HCT116 (cell line): ENCODE measurements around the gene MBNL2. TPM values are rescaled to one million over a fixed set of nuclear protein-coding genes. Genes with fewer than 3 reads are reported as not detected.

Source experiments
- ATAC-seq: fragments of 200-7000 bp; cut with Tn5 transposase; 2 replicates; pipeline ENCODE4 v1.9.1; 2020; ENCODE audit warnings: mild to moderate bottlenecking, moderate library complexity
- BruUV-seq: library from RNA; stranded (reverse); fragments of 400-500 nt; replicated peaks from 2 replicates; lab custom pipeline; 2021; lab: Mats Ljungman, UMichigan
- CTCF ChIA-PET: fragments of 300-600 bp; sonication (Branson Sonifier 250); formaldehyde crosslinking; loops from one replicate; lab custom pipeline; 2021; ENCODE audit warnings: antibody characterized with exemption; lab: Charles Lee
- POLR2A ChIA-PET: fragments of 300-600, 350-600 bp; sonication (Branson Sonifier 250); formaldehyde crosslinking; loops from one replicate; lab custom pipeline; 2021; ENCODE audit warnings: antibody characterized with exemption; lab: Charles Lee
- RAD21 ChIA-PET, 2 experiments: fragments of 300-600 bp; sonication (Branson Sonifier 250); formaldehyde crosslinking; loops; one replicate each; lab custom pipeline; 2023; ENCODE audit warnings: low total read pairs in 2 of 2; ENCODE audit not compliant: uncharacterized antibody in 2 of 2, unreplicated experiment in 2 of 2, low non-redundant PET in 1 of 2; lab: Charles Lee
- DNase-seq: peaks from one replicate; pipeline ENCODE4 v3.0.0-alpha.2; 2010; ENCODE audit warnings: low read depth, low spot score
- H2AFZ ChIP-seq: fragments of 200-600 bp; shearing (Covaris generic), sonication (generic); 2 replicates; pipeline ENCODE4 v1.6.1; 2017; ENCODE audit warnings: low read depth, mixed run types, mixed read lengths, antibody characterized with exemption, low read length; ENCODE audit not compliant: poor library complexity, severe bottlenecking
- H3K27ac ChIP-seq: 2 replicates; pipeline ENCODE4 v1.5.1; 2012; ENCODE audit warnings: low read depth, low read length
- H3K27me3 ChIP-seq: fragments of 200-600 bp; sonication (generic); 2 replicates; pipeline ENCODE4 v1.6.1; 2016; ENCODE audit warnings: mixed run types, low read length, mixed read lengths; ENCODE audit not compliant: insufficient read depth
- H3K36me3 ChIP-seq, 2 experiments: fragments of 200-500 bp in 1 of 2; fragments of 200-600 bp in 1 of 2; sonication (Bioruptor generic) in 1 of 2; sonication (generic) in 1 of 2; 2 replicates each; pipeline versions ENCODE4 v1.5.1 to v1.6.1; 2014 to 2016; ENCODE audit warnings: low read length in 2 of 2, inconsistent platforms in 1 of 2, mixed read lengths in 1 of 2, mixed run types in 1 of 2; ENCODE audit not compliant: insufficient read depth in 2 of 2, control insufficient read depth in 1 of 2
- H3K4me1 ChIP-seq, 2 experiments: fragments of 200-600 bp in 1 of 2; sonication (generic) in 1 of 2; 2 replicates each; pipeline versions ENCODE4 v1.5.1 to v1.6.1; 2012 to 2017; ENCODE audit warnings: low read length in 2 of 2, inconsistent platforms in 1 of 2, mild to moderate bottlenecking in 1 of 2, mixed read lengths in 1 of 2, mixed run types in 1 of 2, moderate library complexity in 1 of 2; ENCODE audit not compliant: insufficient read depth in 2 of 2, control insufficient read depth in 1 of 2
- H3K4me2 ChIP-seq: fragments of 200-600 bp; sonication (generic); 2 replicates; pipeline ENCODE4 v1.6.1; 2017; ENCODE audit warnings: mixed run types, low read length, mixed read lengths
- H3K4me3 ChIP-seq, 2 experiments: fragments of 200-600 bp in 1 of 2; sonication (generic) in 1 of 2; replicated peaks in 1 of 2; 2 replicates each; pipeline ENCODE4 v1.5.1; 2011 to 2016; ENCODE audit warnings: low read length in 2 of 2, control low read depth in 1 of 2, low read depth in 1 of 2, mild to moderate bottlenecking in 1 of 2, mixed read lengths in 1 of 2, mixed run types in 1 of 2
- H3K79me2 ChIP-seq: fragments of 200-600 bp; sonication (generic); 2 replicates; pipeline ENCODE4 v1.6.1; 2017; ENCODE audit warnings: mild to moderate bottlenecking, mixed run types, low read length, moderate library complexity, mixed read lengths; ENCODE audit not compliant: insufficient read depth
- H3K9ac ChIP-seq: fragments of 200-600 bp; sonication (generic); 2 replicates; pipeline ENCODE4 v1.6.1; 2016; ENCODE audit warnings: low read length, mixed read lengths
- H3K9me2 ChIP-seq: fragments of 200-600 bp; sonication (generic), shearing (Covaris generic); 2 replicates; pipeline ENCODE4 v1.6.1; 2017; ENCODE audit warnings: mixed run types, mild to moderate bottlenecking, moderate library complexity; ENCODE audit not compliant: insufficient read depth
- H3K9me3 ChIP-seq, 2 experiments: fragments of 200-500 bp in 1 of 2; fragments of 200-600 bp in 1 of 2; sonication (Bioruptor generic) in 1 of 2; sonication (generic) in 1 of 2; 2 replicates each; pipeline ENCODE4 v1.6.1; 2014 to 2017; ENCODE audit warnings: low read length in 2 of 2, mixed read lengths in 2 of 2, inconsistent platforms in 1 of 2, low read depth in 1 of 2, mild to moderate bottlenecking in 1 of 2, mixed run types in 1 of 2, moderate library complexity in 1 of 2; ENCODE audit not compliant: control insufficient read depth in 1 of 2, insufficient read depth in 1 of 2
- H4K20me1 ChIP-seq: fragments of 200-600 bp; sonication (generic), shearing (Covaris generic); 2 replicates; pipeline ENCODE4 v1.6.1; 2017; ENCODE audit warnings: mixed run types, mild to moderate bottlenecking, moderate library complexity; ENCODE audit not compliant: insufficient read depth
- CBX3 ChIP-seq: IDR thresholded peaks from 2 replicates; pipeline ENCODE4 v1.6.1; 2012; ENCODE audit warnings: low read depth
- CEBPB ChIP-seq: IDR thresholded peaks from 2 replicates; pipeline ENCODE4 v1.6.1; 2012; ENCODE audit warnings: low read depth
- ELF1 ChIP-seq: IDR thresholded peaks from 2 replicates; pipeline ENCODE4 v1.6.1; 2012; ENCODE audit warnings: low read depth, borderline replicate concordance
- EZH2phosphoT487 ChIP-seq: fragments of 200-600 bp; IDR thresholded peaks from 2 replicates; pipeline ENCODE4 v1.6.1; 2018; ENCODE audit warnings: antibody characterized with exemption, borderline replicate concordance
- SRF ChIP-seq: IDR thresholded peaks from 2 replicates; pipeline ENCODE4 v1.6.1; 2012; ENCODE audit warnings: low read depth
- intact Hi-C: fragments of 100-400 bp; cut with micrococcal nuclease; formaldehyde crosslinking; loops from 2 replicates; pipeline ENCODE4 v1.10.0; 2022
- total RNA-seq: library from RNA; stranded (reverse); gene quantifications from one replicate; pipeline ENCODE4 v1.2.1, GENCODE V29; 2021; ENCODE audit not compliant: unreplicated experiment
- TF ChIP-seq, protein P1 (sequence below): IDR thresholded peaks from 2 replicates; pipeline ENCODE4 v1.6.1; 2011; ENCODE audit warnings: mild to moderate bottlenecking, low read length, moderate library complexity; ENCODE audit not compliant: insufficient replicate concordance; ENCODE audit errors: extremely low read depth
- TF ChIP-seq, protein P2 (sequence below): IDR thresholded peaks from 2 replicates; pipeline ENCODE4 v1.6.1; 2012; ENCODE audit warnings: low read depth

Gene MBNL2
- total RNA-seq, 1 experiment from 2014 or later, result 73.9 TPM

DNA sequence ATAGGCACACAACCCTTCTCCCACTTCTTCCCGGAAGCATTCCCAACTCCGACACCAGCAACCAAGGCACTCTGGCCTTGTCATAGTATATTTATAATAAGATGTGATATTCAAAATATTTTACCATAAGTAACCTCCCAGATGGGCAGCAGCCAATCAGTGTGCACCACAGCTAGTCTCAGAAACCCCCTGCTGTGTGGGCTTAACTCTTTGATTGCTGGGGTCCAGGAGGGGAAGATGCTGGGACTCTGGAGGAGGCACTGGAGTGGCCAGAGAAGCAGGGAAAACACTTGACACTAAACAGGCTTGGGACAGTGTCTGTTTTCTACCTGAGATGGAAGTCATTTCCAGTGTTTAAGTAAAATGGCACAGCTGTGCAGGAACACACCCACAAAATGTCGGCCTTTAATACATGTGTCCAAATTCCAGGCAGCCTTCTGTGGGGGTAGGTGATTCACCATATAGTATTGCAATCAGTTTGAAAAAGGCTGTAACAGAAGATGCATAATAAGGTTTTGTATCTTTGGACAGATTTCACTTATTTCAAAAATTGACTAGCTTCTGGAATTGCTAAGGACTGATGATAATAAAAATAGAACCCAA lies 100.7 kb downstream of the MBNL2 start:
- RAD21 ChIA-PET, result no interaction called here
- H4K20me1 ChIP-seq, result no peaks in the 10 kb centered on the region
- peaks cover 22 to 36% of the 10 kb centered on the region in 2 experiments for H3K4me1 ChIP-seq
- H3K9me2 ChIP-seq, result no peaks in the 10 kb centered on the region
- no peaks in the 10 kb centered on the region for H3K36me3 ChIP-seq
- no TSS peak for BruUV-seq
- no peak overlapping the region for H2AFZ ChIP-seq
- H3K9me3 ChIP-seq, result no peaks in the 10 kb centered on the region
- ATAC-seq (no peak), DNase-seq (no peak)
- no peak overlapping the region for H3K9ac ChIP-seq
- peaks cover 16% of the 10 kb centered on the region; the same call in 1 of the 2 replicates for H3K79me2 ChIP-seq
- H3K4me3 ChIP-seq, result no peak overlapping the region
- H3K27ac ChIP-seq, result no peak overlapping the region
- intact Hi-C loops, result no loop called here
- H3K27me3 ChIP-seq, result no peaks in the 10 kb centered on the region
- TF ChIP-seq, protein P1, sequence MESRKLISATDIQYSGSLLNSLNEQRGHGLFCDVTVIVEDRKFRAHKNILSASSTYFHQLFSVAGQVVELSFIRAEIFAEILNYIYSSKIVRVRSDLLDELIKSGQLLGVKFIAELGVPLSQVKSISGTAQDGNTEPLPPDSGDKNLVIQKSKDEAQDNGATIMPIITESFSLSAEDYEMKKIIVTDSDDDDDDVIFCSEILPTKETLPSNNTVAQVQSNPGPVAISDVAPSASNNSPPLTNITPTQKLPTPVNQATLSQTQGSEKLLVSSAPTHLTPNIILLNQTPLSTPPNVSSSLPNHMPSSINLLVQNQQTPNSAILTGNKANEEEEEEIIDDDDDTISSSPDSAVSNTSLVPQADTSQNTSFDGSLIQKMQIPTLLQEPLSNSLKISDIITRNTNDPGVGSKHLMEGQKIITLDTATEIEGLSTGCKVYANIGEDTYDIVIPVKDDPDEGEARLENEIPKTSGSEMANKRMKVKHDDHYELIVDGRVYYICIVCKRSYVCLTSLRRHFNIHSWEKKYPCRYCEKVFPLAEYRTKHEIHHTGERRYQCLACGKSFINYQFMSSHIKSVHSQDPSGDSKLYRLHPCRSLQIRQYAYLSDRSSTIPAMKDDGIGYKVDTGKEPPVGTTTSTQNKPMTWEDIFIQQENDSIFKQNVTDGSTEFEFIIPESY, result no peak
- no peak for TF ChIP-seq CBX3
- no peak for TF ChIP-seq CEBPB
- TF ChIP-seq EZH2phosphoT487, result no peak
- TF ChIP-seq, protein P2, sequence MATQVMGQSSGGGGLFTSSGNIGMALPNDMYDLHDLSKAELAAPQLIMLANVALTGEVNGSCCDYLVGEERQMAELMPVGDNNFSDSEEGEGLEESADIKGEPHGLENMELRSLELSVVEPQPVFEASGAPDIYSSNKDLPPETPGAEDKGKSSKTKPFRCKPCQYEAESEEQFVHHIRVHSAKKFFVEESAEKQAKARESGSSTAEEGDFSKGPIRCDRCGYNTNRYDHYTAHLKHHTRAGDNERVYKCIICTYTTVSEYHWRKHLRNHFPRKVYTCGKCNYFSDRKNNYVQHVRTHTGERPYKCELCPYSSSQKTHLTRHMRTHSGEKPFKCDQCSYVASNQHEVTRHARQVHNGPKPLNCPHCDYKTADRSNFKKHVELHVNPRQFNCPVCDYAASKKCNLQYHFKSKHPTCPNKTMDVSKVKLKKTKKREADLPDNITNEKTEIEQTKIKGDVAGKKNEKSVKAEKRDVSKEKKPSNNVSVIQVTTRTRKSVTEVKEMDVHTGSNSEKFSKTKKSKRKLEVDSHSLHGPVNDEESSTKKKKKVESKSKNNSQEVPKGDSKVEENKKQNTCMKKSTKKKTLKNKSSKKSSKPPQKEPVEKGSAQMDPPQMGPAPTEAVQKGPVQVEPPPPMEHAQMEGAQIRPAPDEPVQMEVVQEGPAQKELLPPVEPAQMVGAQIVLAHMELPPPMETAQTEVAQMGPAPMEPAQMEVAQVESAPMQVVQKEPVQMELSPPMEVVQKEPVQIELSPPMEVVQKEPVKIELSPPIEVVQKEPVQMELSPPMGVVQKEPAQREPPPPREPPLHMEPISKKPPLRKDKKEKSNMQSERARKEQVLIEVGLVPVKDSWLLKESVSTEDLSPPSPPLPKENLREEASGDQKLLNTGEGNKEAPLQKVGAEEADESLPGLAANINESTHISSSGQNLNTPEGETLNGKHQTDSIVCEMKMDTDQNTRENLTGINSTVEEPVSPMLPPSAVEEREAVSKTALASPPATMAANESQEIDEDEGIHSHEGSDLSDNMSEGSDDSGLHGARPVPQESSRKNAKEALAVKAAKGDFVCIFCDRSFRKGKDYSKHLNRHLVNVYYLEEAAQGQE, result no peak
- TF ChIP-seq ELF1, result no peak
- no peak for TF ChIP-seq SRF
- POLR2A ChIA-PET, result no interaction called here
- H3K4me2 ChIP-seq, result no peak overlapping the region
- CTCF ChIA-PET, result no interaction called here
